Adrenal gland (tissue), 5 donors: ENCODE measurements around the gene TMA16.

Experiments
- CTCF ChIP-seq, 6 experiments: fragments of 450-650 bp in 4 of 6; fragments of 200-600 bp in 2 of 6; sonication (generic) in 1 of 6; IDR thresholded peaks; 1 replicate in 5 of 6; 2 replicates in 1 of 6; pipeline versions ENCODE4 v1.5.1 to v1.8.0; 2016 to 2021; ENCODE audit warnings: antibody characterized with exemption in 6 of 6, mild to moderate bottlenecking in 2 of 6, moderate library complexity in 1 of 6
- POLR2A ChIP-seq, 2 donors: fragments of 450-650 bp; IDR thresholded peaks; one replicate each; pipeline ENCODE4 v1.6.1; 2017; ENCODE audit warnings: antibody characterized with exemption in 2 of 2, mild to moderate bottlenecking in 2 of 2, moderate library complexity in 1 of 2
- donor health status: DM: no; HTN: no; CAD: no.

- no peak for TF ChIP-seq POLR2A (IDR thresholded peaks at IDR 0.05)
- no peak for TF ChIP-seq CTCF (IDR thresholded peaks at IDR 0.05)
These were observed 45.8 kb upstream of the TMA16 start for GRCh38 chr4:163448540-163449203.
